ENCODE data around the gene TMEM235.

TMEM235 gene

GRCh38 chr17:78258323-78259191, 27.1 kb downstream of the TMEM235 start:
- DNase-seq, result peak; percentile 38
- Histone ChIP-seq H3K27ac (no peak overlapping the region), H3K36me3 (replicated peaks) (no peaks in the 10 kb centered on the region), H3K4me3 (ENCODE audit: low read depth, low read length) (no peak overlapping the region), H3K27me3 (replicated peaks) (no peaks in the 10 kb centered on the region)
- TF ChIP-seq CTCF (IDR thresholded peaks at IDR 0.05; ENCODE audit: low read depth, low read length, missing control alignments), result no peak
- in situ Hi-C loops (cut with HindIII; ENCODE audit: low pct_ligation_motif_present, low sequenced_read_pairs), result no loop called here

GRCh38 chr17:78259192-78259554, 27.7 kb downstream of the TMEM235 start:
- no peak for DNase-seq
- in situ Hi-C loops (cut with HindIII; ENCODE audit: low pct_ligation_motif_present, low sequenced_read_pairs), result no loop called here
- no peak overlapping the region for H3K27ac ChIP-seq
- H3K27me3 ChIP-seq (replicated peaks), result no peaks in the 10 kb centered on the region
- H3K4me3 ChIP-seq (ENCODE audit: low read depth, low read length), result no peak overlapping the region
- TF ChIP-seq CTCF (IDR thresholded peaks at IDR 0.05; ENCODE audit: low read depth, low read length, missing control alignments), result no peak
- no peaks in the 10 kb centered on the region for H3K36me3 ChIP-seq (replicated peaks)

GRCh38 chr17:78263063-78263735, 31.8 kb downstream of the TMEM235 start:
- DNase-seq, result no peak
- Histone ChIP-seq H3K36me3 (replicated peaks) (no peaks in the 10 kb centered on the region), H3K4me3 (ENCODE audit: low read depth, low read length) (no peak overlapping the region), H3K27me3 (replicated peaks) (no peaks in the 10 kb centered on the region), H3K27ac (no peak overlapping the region)
- in situ Hi-C loops (cut with HindIII; ENCODE audit: low pct_ligation_motif_present, low sequenced_read_pairs), result no loop called here
- no peak for TF ChIP-seq CTCF (IDR thresholded peaks at IDR 0.05; ENCODE audit: low read depth, low read length, missing control alignments)

- Histone ChIP-seq H3K27ac (no peak overlapping the region), H3K36me3 (replicated peaks) (no peaks in the 10 kb centered on the region), H3K27me3 (replicated peaks) (peaks cover under 1% of the 10 kb centered on the region), H3K4me3 (ENCODE audit: low read depth, low read length) (no peak overlapping the region)
- DNase-seq, result no peak
- TF ChIP-seq CTCF (IDR thresholded peaks at IDR 0.05; ENCODE audit: low read depth, low read length, missing control alignments), result no peak
- in situ Hi-C loops (cut with HindIII; ENCODE audit: low pct_ligation_motif_present, low sequenced_read_pairs), result no loop called here
These were observed 32.4 kb downstream of the TMEM235 start for GRCh38 chr17:78263736-78264340.

GRCh38 chr17:78264590-78264989, 33.2 kb downstream of the TMEM235 start:
- in situ Hi-C loops (cut with HindIII; ENCODE audit: low pct_ligation_motif_present, low sequenced_read_pairs), result no loop called here
- Histone ChIP-seq H3K4me3 (ENCODE audit: low read depth, low read length) (no peak overlapping the region), H3K36me3 (replicated peaks) (no peaks in the 10 kb centered on the region), H3K27ac (no peak overlapping the region), H3K27me3 (replicated peaks) (peaks cover 8% of the 10 kb centered on the region)
- no peak for TF ChIP-seq CTCF (IDR thresholded peaks at IDR 0.05; ENCODE audit: low read depth, low read length, missing control alignments)
- DNase-seq, result no peak

Measured in brain microvascular endothelial cell (primary cell).